HCT116 (cell line): ENCODE results near the gene NXN.

ENCODE experiments used
- CTCF ChIP-seq, 3 experiments: fragments of 200-600 bp in 1 of 3; sonication (generic) in 1 of 3; IDR thresholded peaks in 2 of 3; conservative IDR thresholded peaks in 1 of 3; 2 replicates each; pipeline ENCODE4 v1.5.1; 2012 to 2017; ENCODE audit warnings: low read depth in 2 of 3, low read length in 2 of 3, antibody characterized with exemption in 1 of 3, borderline replicate concordance in 1 of 3, control low read depth in 1 of 3, mild to moderate bottlenecking in 1 of 3, mixed read lengths in 1 of 3, mixed run types in 1 of 3, moderate library complexity in 1 of 3; ENCODE audit not compliant: insufficient read depth in 1 of 3
- EZH2 ChIP-seq: fragments of 200-600 bp; sonication (generic); IDR thresholded peaks from 2 replicates; pipeline ENCODE4 v1.6.1; 2017; ENCODE audit warnings: antibody characterized with exemption, mixed run types
- EZH2phosphoT487 ChIP-seq: fragments of 200-600 bp; IDR thresholded peaks from 2 replicates; pipeline ENCODE4 v1.6.1; 2018; ENCODE audit warnings: antibody characterized with exemption, borderline replicate concordance
- POLR2A ChIP-seq: IDR thresholded peaks from 2 replicates; pipeline ENCODE4 v1.7.0; 2011; ENCODE audit warnings: borderline replicate concordance; ENCODE audit not compliant: insufficient read depth, insufficient read length; ENCODE audit errors: extremely low read depth
- POLR2AphosphoS5 ChIP-seq: IDR thresholded peaks from 2 replicates; pipeline ENCODE4 v1.6.1; 2011; ENCODE audit warnings: mild to moderate bottlenecking, low read depth, low read length, moderate library complexity
- RAD21 ChIP-seq: IDR thresholded peaks from 2 replicates; pipeline ENCODE4 v1.6.1; 2012; ENCODE audit warnings: low read depth, mild to moderate bottlenecking
- SP1 ChIP-seq: IDR thresholded peaks from 2 replicates; pipeline ENCODE4 v1.6.1; 2012; ENCODE audit warnings: low read depth
- TF ChIP-seq, protein P1 (sequence below): IDR thresholded peaks from 2 replicates; pipeline ENCODE4 v1.6.1; 2012; ENCODE audit warnings: low read depth

GRCh38 chr17:1025733-1026598, 46.4 kb upstream of the NXN start:
- no peak for TF ChIP-seq CTCF (IDR thresholded peaks at IDR 0.05 in 2 of 3, conservative IDR thresholded peaks at IDR 0.05 in 1 of 3; ENCODE audit: borderline replicate concordance in 1 of 3, insufficient read depth in 1 of 3, low read depth in 2 of 3, low read length in 2 of 3)
- TF ChIP-seq EZH2phosphoT487 = no peak
- TF ChIP-seq, protein P1, sequence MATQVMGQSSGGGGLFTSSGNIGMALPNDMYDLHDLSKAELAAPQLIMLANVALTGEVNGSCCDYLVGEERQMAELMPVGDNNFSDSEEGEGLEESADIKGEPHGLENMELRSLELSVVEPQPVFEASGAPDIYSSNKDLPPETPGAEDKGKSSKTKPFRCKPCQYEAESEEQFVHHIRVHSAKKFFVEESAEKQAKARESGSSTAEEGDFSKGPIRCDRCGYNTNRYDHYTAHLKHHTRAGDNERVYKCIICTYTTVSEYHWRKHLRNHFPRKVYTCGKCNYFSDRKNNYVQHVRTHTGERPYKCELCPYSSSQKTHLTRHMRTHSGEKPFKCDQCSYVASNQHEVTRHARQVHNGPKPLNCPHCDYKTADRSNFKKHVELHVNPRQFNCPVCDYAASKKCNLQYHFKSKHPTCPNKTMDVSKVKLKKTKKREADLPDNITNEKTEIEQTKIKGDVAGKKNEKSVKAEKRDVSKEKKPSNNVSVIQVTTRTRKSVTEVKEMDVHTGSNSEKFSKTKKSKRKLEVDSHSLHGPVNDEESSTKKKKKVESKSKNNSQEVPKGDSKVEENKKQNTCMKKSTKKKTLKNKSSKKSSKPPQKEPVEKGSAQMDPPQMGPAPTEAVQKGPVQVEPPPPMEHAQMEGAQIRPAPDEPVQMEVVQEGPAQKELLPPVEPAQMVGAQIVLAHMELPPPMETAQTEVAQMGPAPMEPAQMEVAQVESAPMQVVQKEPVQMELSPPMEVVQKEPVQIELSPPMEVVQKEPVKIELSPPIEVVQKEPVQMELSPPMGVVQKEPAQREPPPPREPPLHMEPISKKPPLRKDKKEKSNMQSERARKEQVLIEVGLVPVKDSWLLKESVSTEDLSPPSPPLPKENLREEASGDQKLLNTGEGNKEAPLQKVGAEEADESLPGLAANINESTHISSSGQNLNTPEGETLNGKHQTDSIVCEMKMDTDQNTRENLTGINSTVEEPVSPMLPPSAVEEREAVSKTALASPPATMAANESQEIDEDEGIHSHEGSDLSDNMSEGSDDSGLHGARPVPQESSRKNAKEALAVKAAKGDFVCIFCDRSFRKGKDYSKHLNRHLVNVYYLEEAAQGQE = no peak
- no peak for TF ChIP-seq RAD21
- TF ChIP-seq POLR2A = no peak
- no peak for TF ChIP-seq SP1
- TF ChIP-seq EZH2 = no peak
- TF ChIP-seq POLR2AphosphoS5 = no peak
